ENCODE results near the gene LRRC4C.

Gene LRRC4C

DNA sequence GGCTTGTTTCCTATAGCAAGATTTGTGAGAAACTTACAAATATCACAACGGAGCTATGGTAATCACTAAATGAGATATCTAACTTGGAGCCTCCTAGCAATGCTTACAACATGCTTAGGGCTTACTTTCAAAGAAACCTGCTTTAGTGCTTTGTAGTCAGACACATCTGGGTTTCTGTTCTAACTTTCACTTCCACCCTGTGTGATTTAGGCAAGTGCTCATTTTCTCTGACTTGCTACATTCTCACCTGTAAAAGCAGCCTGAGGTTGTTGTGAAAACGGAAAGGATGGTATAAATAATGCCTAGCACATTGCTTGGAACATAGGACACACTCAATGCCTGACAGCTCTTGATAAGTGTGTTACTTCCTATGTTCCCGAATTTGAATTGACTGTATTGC, 45.6 kb downstream of the LRRC4C start:
- no peak for DNase-seq

DNA sequence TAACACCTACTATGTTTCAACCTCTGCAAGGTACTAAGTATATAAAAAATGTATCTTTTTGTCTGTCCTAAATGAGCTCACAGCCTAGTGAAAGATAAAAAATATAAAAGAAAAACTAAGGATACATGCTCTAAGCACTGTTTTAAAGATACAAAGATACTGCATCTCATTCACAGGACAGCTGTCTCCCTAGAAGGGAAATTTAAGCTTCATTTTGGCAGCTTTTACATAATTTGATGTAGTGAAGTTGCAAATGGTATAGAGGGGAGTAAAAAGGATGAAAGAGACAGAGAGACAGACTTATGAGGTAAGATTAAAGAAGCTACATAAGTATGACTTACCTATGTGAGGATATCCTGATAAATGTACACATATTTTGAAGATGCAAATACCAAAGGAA, 53.6 kb downstream of the LRRC4C start:
- no peak for DNase-seq

DNA sequence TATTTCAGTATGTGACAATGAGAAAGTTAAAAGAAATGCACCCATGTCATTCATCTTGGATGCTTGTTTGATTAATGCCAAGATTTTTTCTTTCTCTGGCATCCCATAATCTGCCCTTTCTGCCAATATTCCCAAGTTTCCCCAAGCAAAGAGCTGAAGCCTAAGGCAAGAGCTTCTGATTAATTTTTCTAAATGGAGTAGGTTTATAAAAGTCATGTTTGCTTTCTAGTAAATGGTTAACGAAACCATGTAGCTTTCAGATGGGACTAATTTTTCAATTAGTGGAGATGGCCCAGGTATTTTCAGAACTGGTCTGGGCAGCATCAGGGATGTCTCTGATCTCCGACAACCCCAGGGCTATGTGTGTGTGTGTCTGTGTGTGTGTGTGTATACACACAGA, 55.3 kb downstream of the LRRC4C start:
- DNase-seq = no peak

DNA sequence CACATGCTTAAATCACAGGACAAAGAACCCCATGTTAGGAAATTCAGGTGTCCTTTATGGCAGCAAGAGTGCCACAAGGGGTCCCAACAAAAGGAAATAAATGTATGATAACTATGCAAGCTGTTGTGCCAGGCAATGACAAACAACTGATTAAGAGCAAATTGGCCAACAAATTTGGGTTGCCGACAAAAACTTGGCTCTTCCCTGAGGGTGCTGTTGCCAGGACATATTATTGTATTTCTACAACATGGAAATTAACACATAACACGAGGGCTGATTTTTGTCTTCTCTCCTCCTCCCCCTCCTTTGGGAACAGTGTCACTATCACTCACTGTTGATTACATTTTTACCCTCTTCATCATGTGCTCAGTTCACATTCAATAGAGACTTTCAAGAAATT, 56.0 kb downstream of the LRRC4C start:
- DNase-seq = no peak

DNA sequence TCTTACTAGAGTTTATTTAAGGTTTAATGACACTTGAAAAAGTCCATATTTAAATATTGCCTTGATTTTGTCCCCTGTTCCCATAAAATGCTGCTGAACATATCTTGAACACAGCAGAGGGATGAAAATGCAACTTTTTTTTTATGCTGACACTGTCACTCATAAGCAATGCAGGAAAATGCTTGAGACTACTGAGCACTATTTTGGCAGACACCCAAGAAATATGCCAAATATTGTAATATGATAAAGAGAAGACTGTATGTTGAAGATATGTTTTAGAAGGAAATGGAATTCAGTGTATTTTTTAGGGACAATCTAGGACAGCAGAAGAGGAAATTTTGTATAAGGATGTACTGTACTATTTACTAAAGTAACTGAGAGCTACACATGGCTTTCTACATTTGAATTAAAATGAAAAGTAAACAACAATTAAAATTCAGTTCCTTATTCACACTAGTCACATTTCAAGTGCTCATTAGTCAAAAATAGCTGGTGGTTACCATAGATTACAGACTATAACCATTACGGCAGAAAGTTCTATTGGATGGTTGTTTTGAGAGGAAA, 58.6 kb downstream of the LRRC4C start:
- DNase-seq = no peak

DNA sequence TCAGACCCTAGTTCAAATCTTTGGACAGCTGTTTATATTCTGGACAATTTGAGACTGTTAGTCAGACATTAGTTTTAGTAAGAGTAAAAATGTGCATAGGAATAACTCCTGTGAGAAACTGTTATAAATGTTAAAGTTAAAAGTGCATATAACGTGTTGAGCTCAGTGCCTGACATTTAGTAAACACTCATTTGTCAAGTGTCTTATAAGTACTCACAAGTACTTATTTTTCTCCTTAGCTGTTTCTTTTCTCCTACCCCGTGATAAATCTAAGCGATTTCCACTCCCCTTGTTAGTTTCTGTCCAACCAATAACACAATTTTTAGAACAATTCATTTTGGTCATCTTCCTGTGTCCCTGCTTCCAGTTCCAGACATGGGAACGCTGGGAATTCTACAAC, 59.3 kb downstream of the LRRC4C start:
- DNase-seq = no peak

DNA sequence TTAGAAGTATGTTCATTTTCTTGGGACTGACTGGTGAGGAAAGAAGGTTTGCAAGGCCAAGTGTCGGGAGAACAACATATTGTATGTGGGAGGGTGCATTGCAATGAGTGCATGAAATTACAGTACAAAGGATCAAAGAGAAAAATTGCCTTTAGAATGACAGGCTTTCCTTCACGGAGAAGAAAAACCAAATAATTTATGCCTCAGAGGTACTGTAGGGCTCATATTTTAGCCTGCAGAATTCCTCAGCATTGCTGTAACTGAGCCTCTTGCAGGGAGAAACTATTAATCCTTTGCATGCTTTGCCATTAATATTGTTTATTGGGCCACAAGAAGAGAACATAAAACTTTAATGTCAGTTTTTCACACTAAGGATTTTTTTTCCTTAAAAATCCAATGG, 60.1 kb downstream of the LRRC4C start:
- no peak for DNase-seq

DNA sequence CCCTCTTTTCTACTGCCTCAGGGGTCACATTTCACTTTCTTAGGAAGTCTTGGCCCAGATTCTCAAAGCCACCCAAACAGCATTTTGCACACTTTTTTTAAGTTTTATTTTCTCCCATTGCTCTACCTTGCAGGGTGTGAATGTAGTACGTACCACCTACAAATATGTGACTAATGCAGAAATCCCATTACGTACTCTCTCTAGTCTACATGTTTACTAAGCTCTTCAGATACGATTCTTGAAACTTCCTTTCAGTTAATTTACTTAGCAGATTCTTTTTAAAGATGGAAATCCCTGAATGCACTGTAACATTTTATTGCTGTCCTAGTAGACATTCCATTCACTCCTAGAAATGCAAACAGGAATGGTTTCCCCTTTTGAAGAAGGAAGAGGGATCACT, 61.3 kb downstream of the LRRC4C start:
- no peak for DNase-seq

DNA sequence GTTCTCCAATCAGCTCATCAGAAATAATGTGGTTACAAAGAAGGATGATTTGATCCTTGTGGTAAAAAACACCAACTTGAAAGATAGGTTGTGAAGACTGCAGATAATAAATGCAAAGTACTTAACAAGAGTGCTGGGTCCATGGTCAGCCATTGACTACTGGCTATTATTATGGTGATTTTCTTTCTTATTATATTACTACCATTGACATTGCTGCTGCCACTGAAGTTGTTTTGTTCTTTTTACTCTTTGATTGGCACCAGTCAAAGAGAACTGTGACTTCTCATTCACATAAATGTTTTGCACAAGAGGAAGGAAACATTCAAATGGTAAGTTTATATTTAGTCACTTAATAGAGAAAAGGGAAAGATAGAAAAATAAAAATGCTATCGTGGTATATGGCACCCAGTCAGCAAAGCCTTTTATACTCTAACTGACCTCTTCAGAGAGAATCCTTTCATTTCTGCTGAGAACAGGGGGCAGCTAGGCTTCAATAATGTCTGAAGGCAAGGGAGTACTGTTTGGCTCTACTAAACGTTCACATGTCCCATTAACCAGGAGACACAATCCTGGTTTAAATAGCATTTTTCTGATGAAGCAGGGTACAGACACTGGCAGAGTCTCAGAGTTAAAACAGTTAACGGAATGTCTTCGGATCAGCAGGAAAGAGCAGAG, 64.8 kb downstream of the LRRC4C start:
- DNase-seq = no peak

DNA sequence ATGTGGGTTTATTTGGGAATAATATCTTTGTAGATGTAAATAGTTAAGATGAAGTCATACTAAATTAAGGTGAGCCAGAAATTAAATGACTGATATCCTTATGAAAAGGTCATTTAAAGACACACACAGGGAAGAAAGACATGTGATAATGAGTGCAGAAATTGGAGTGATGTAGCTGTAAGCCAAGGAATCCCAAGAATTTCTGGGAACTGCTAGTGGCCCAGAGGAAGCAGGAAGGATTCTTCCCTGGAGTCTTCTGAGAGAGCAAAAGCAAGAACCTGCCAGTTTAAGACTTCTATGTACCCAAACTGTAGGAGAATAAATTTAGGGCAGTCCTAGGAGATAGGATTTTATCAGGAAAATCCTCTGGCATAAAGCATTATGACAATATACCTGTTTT, 66.9 kb downstream of the LRRC4C start:
- no peak for DNase-seq

DNA sequence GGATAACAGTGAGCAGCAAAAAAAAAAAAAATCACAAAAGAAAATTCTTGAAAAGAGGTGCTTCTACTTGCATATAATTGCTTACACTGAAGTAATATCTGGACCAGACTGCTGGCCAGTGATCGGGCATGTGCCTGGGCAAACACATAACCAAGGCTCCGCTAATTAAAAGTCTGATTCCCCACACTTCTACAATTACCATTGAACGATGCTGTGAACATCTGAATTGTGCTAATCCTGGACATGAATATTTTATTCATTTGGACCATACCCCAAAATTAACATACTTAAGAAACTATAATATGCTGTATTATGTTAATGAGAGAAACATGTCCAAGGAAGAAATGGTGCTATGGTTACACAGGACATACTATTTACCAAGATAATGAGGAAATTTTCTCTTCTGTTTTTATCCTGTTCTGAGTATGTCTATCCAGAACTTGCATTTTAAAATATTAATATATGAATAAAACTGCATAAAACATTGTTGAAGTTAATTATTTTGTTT, 69.8 kb downstream of the LRRC4C start:
- no peak for DNase-seq

DNA sequence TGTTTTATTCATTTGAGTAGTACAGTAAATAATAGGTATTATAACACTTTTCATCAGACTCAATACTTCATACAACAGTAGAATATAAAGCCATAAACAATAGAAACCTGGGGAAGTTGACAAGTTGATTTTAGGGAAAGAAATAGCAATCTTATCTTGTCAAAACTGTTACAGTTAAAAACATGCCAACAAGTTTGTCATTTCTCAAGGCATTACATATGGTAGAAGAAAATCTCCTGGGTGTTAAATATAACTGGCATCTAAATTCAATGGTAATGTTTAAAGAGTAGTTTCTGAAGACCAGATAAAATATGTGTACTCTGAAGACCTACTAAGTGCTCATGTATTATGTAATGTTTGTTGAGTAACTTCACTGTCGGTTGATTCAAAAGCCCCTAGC, 75.1 kb downstream of the LRRC4C start:
- no peak for DNase-seq

DNA sequence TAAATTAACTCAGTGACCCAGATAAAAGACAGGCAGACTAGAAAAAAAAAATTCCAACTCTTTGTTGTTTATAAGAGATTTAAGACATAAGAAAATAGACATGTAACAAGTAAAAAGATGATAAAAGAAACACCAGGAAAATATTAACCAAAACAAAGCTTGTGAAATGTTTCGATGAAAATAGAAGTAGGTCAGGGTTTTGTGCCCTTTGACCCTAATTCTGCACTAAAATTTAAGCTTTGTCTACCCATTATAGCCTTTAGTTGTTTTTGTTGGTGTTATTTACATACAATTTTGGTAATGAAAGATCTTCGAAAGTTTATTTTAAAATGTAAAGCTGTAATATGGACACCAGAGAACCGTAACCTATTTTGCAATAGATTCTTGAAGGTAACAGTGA, 75.7 kb downstream of the LRRC4C start:
- DNase-seq = no peak

DNA sequence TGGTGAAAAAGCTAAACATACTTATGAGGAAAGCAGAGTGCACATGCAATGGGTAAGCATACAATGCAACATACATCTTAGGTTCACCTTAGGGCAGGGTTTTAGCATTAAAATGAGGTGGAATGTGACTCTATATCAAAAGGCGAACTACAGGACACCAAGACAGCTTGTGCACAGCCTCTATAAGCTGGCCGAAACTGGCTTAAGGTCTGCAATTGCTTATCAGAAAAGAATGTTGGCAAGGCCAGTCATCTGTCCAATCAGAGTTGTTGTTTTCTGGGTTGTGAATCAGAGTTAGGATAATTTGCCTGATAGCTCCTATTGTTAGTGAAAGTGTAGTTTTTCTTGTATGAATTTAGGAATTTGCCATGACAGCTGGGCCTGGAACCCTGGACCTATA, 76.5 kb downstream of the LRRC4C start:
- no peak for DNase-seq

DNA sequence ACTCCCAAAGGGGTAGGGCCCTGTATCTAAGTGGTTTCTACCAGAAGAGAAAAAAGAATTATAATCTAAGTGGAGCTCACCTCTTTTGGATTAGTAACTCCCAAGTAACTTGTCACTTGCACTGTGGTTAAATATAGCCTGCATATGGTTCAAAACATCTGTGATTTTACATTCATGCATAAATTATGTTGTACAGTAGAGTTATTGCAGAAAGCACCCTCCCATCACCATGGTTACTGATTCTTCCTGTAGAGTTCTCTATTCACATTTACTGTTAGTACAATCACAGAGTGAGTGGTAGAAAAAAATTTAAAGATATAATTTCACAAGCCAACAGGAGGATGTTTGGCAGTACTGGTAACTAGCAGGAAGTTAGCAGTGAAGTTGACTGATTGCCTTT, 80.4 kb downstream of the LRRC4C start:
- no peak for DNase-seq

DNA sequence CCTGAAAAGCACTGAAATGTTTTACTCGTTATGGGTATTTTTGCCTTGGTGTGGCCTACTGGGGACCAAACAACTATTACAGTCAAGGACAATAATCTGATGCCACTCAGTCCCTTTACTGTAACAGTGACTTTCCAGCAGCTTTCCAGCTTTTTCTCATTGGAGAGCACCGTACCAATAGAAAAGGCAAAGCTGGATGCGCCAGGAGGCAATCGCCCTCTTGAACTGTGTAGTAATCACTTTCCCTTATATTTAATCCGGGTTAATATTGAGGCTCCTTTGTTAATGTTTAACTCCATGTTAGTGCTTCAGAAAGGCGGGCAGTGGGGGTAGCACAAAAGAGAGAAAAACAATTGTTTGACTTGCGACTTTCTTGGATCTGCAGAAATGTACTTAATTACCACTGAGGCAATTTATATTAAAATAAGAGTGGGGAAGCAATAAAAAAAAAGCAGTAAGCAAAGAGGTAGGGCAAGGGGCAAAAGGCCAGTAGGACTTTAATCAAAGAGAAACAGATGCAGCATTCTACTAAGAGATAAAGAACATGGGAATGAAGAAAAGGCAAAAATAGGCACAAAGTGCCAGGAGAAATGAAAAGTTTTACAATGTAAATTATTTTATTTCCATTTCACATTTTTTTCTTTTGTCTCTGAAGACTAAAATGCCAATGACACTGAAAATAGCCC, 81.6 kb downstream of the LRRC4C start:
- DNase-seq = no peak

DNA sequence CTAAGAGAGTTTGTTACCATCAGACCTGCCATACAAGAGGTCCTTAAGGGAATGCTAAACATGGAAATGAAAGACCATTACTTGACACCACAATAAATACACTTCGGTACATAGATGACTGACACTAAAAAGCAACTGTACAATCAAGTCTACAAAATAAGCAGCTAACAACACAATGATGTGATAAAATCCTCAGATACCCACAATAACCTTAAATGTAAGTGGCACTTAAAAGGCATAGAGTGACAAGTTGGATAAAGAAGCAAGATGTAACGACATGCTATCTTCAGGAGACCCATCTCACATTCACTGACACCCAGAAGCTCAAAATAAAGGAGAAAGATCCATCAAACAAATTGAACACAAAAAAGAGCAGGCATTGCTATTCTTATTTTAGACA, 107.6 kb downstream of the LRRC4C start:
- DNase-seq = no peak

DNA sequence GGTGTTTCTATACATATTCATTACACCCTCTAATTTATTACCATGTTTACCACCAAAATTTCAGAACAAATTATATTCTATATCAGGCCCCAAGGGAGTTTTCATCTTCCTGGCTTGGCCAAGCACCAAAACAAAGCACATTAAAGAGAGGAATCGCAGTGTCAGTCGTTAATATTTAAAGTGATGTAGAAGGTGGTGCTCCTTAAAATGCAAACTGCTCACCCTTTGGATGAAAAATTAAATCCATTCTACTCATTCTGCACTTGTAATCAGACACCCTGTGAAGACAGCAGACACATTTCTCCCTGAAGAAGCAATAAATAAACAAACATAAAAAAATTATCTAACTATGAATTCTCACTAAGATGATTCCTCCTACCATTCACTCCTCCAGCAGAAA, 113.4 kb downstream of the LRRC4C start:
- DNase-seq = no peak

DNA sequence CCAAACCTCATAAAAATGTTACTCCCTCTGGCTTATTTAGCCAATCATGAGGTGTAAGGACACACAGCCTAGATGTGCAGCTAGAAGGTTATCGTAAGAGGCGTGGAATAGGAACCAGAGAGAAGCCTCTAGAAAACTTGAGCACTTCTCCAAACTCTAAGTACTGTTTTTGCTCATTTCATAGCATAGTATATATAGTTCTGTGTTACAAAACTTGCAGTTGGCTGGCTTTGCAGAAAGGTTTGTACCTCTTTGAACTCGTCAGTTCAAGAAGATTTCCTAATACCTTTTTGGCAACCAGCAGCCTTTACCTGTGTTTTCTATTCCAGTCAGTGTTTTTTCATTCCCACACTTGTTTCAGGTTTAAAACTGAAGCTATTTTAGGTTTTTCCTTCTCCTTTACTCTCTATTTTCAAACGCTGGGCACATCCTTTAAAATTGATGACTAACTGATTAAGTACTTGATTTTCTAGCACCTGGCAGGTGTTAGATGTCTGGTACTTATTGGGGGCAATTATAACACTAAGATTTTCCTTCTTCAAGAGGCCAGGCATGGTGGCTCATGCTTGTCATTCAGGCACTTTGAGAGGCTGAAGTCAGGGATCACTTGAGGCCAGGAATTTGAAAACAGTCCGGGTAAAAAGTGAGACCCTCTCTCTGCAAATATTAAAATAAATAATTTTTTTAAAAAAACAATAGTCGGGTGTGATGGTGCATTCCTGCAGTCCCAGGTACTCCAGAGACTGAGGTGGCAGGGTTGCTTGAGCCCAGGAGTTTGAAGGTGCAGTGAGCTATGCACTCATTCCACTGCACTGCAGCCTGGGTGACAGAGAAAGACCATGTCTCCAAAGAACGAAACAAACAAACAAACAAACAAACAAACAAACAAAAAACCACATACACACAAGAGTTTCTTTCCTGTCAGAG, 125.2 kb downstream of the LRRC4C start:
- DNase-seq = no peak

DNA sequence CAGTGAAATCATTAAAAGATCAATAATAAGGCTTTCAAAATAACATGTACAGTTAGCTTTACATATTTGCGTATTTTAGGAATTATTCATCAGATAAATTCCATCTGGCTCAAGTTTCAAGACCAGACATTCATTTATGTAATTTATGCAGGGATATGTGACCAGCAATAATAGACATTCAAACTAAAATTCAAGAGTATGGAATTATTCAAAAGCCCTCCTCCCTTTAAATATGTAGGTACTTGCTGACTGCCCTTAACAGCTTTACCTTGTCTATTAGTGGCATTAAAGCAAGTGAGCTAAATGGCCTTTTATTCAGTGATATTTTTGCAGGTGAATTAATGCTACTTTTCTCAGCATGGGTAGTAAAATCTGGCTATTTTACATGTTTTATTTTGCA, 126.1 kb downstream of the LRRC4C start:
- no peak for DNase-seq

DNA sequence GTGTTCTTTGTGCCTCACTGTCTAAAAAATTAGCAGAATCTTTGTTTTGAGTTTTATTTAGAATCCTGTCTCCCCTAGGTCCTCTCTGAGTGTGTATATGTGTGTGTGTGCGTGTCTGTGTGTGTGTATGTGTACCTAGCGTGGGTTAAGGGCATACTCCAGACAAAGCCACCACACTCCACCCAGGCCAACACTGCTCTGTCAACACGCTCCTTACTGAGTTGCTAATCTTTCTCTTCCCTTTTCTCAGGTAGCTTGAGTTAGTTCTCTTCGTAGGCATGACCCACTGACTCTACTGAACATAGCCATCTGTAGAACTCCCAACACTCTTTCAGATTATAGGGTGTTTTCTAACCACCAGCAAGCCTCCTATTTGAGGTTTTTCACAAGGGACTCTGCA, 131.1 kb downstream of the LRRC4C start:
- no peak for DNase-seq

DNA sequence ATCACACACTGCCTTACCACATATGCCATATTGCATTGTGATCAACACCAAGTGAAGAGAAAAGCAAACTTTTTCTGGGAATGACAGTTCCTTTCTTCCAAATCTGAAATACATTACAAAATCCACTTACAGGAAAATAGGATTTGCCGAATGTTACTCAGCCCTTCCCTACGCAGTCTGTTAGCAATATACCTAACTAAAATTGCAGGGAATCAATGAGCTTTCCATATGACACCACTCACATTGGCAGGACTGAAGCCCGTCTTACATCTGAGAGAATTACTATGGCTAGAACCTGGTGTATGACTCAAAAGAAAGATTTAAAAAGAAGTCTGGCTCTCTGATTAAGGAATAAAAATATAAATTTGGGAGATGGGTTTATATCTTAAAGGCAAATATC, 136.0 kb downstream of the LRRC4C start:
- no peak for DNase-seq

DNA sequence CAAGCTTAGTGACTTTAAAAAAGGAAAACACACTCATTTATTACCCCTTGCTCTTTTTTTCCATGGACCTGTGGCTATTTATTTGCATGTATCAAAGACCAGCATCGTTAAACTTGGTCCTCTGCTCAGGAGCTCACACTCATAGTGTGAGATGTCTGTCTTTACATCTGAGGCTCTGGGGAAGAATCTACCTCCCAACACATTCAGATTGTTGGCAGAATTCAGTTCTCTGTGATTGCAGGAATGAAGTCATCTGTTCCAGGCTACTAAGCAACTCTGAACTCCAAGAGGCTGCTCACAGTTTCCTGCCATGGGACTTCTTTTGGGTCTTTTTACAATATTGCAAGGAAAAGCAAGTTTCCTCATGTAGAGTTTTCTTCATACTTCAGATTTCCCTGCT, 138.8 kb downstream of the LRRC4C start:
- DNase-seq = no peak
